SK-N-MC (cell line): ENCODE results near the gene MGAT5.

Experiments
- FOXP2 ChIP-seq: optimal IDR thresholded peaks from 2 replicates; pipeline ENCODE3; 2011; ENCODE audit warnings: mild to moderate bottlenecking, moderate library complexity; ENCODE audit not compliant: insufficient read depth; ENCODE audit errors: extremely low read length, control extremely low read depth
- POLR2AphosphoS5 ChIP-seq: IDR thresholded peaks from 2 replicates; pipeline ENCODE4 v1.6.1; 2012; ENCODE audit warnings: mild to moderate bottlenecking, low read depth, low read length, borderline replicate concordance

DNA sequence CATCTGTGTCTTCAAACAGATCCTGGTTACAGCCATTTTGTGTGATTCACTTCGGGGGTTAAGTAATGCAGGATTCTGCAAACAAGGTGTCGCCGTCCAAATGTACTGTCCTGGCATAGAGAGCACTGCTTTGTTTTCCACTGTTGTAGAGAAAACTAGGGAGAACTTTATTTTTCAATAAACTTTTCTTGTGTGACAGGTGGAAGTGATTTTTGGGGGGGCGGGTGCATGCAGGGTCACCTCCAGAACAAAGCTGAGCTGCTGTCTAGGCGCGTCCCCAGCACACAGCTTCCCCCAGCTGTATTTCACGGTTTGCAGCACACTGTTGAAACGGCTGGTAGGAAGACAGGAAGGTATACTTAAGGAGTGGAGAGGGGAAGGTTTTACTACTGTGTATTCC, 200.6 kb downstream of the MGAT5 start:
- TF ChIP-seq POLR2AphosphoS5: no peak
- no peak for TF ChIP-seq FOXP2
